GM12872 (cell line): Measurements from ENCODE around the gene CALHM6.

Source experiments
- CTCF ChIP-seq: IDR thresholded peaks from 3 replicates; pipeline ENCODE4 v1.5.1; 2011; ENCODE audit warnings: low read depth, mild to moderate bottlenecking, low read length, moderate library complexity; ENCODE audit not compliant: insufficient read depth

CALHM6 gene

GRCh38 chr6:116476002-116476678 is 15.0 kb downstream of the CALHM6 start:
- TF ChIP-seq CTCF: no peak

GRCh38 chr6:116482780-116483179 is 21.6 kb downstream of the CALHM6 start:
- no peak for TF ChIP-seq CTCF

- TF ChIP-seq CTCF: no peak
Observed at GRCh38 chr6:116483616-116484015, 22.4 kb downstream of the CALHM6 start.

- no peak for TF ChIP-seq CTCF
Observed at GRCh38 chr6:116485559-116486184, 24.5 kb downstream of the CALHM6 start.

GRCh38 chr6:116491610-116492330 is 30.6 kb downstream of the CALHM6 start:
- no peak for TF ChIP-seq CTCF

- no peak for TF ChIP-seq CTCF
Observed at GRCh38 chr6:116492331-116493067, 31.3 kb downstream of the CALHM6 start.

- TF ChIP-seq CTCF: no peak
Observed at GRCh38 chr6:116497113-116497676, 36.0 kb downstream of the CALHM6 start.
